CD4-positive, alpha-beta T cell (primary cell): ENCODE data around the gene KDM1B. TPM values are rescaled to one million over a fixed set of nuclear protein-coding genes. Genes with fewer than 3 reads are reported as not detected.

Experiments used
- ATAC-seq: fragments of 200-7000 bp; cut with Tn5 transposase; one replicate; pipeline ENCODE4 v1.10.0; 2022; ENCODE audit warnings: mild to moderate bottlenecking; ENCODE audit not compliant: poor library complexity
- CTCF ChIA-PET: fragments of 350-600 bp; sonication (Branson Sonifier 250); formaldehyde crosslinking; loops from one replicate; lab custom pipeline; 2021; ENCODE audit warnings: antibody characterized with exemption, inconsistent platforms; lab: Charles Lee
- POLR2A ChIA-PET: fragments of 350-600 bp; sonication (Branson Sonifier 250); formaldehyde crosslinking; loops from one replicate; lab custom pipeline; 2021; ENCODE audit warnings: antibody characterized with exemption, inconsistent platforms; lab: Charles Lee
- DNase-seq, 14 experiments: peaks; one replicate each; pipeline ENCODE4 v3.0.0-alpha.2; 2013 to 2020; ENCODE audit warnings: mixed read lengths in 2 of 14
- H3K27ac ChIP-seq, 2 donors: one replicate each; pipeline versions ENCODE4 v1.5.1 to v1.7.0; 2013; ENCODE audit warnings: low read length in 2 of 2, low read depth in 1 of 2, mild to moderate bottlenecking in 1 of 2
- H3K27me3 ChIP-seq, 2 experiments: 1 replicate in 1 of 2; 2 replicates in 1 of 2; pipeline versions ENCODE4 v1.6.1 to v1.7.0; 2013; ENCODE audit warnings: low read length in 2 of 2, control low read depth in 1 of 2, mild to moderate bottlenecking in 1 of 2, moderate library complexity in 1 of 2; ENCODE audit not compliant: insufficient read depth in 2 of 2, control insufficient read depth in 1 of 2
- H3K36me3 ChIP-seq: one replicate; pipeline ENCODE4 v1.6.1; 2013; ENCODE audit warnings: low read length, control low read depth; ENCODE audit not compliant: insufficient read depth
- H3K4me1 ChIP-seq: one replicate; pipeline ENCODE4 v1.6.1; 2013; ENCODE audit warnings: low read length, control low read depth; ENCODE audit not compliant: insufficient read depth
- H3K4me3 ChIP-seq: one replicate; pipeline ENCODE4 v1.5.1; 2013; ENCODE audit warnings: mild to moderate bottlenecking, low read length, moderate library complexity
- H3K9me3 ChIP-seq, 2 experiments: 1 replicate in 1 of 2; 2 replicates in 1 of 2; pipeline versions ENCODE4 v1.6.1 to v1.7.0; 2013; ENCODE audit warnings: low read length in 2 of 2, mild to moderate bottlenecking in 2 of 2, control low read depth in 1 of 2, moderate library complexity in 1 of 2; ENCODE audit not compliant: control insufficient read depth in 1 of 2, insufficient read depth in 1 of 2
- H3K27ac Mint-ChIP-seq: one replicate; pipeline ENCODE4 v1.8.0; 2020; ENCODE audit warnings: mixed read lengths
- H3K27me3 Mint-ChIP-seq: one replicate; pipeline ENCODE4 v1.8.0; 2021; ENCODE audit warnings: mixed read lengths
- H3K36me3 Mint-ChIP-seq: one replicate; pipeline ENCODE4 v1.8.0; 2021; ENCODE audit warnings: low read depth, mixed read lengths
- H3K4me1 Mint-ChIP-seq: one replicate; pipeline ENCODE4 v1.8.0; 2021; ENCODE audit warnings: low read depth, mixed read lengths
- H3K4me3 Mint-ChIP-seq: one replicate; pipeline ENCODE4 v1.8.0; 2020; ENCODE audit warnings: mild to moderate bottlenecking, mixed read lengths
- H3K9me3 Mint-ChIP-seq: one replicate; pipeline ENCODE4 v1.8.0; 2020; ENCODE audit warnings: mixed read lengths
- intact Hi-C, 2 experiments: fragments of 100-400 bp; cut with DNase I in 1 of 2; cut with micrococcal nuclease in 1 of 2; formaldehyde crosslinking; loops; one replicate each; pipeline versions ENCODE4 v1.15.1 to v1.9.0; 2023 to 2025; cut with DNase I, micrococcal nuclease
- total RNA-seq, 174 experiments: library from RNA in 2 of 174; stranded (reverse) in 2 of 174; gene quantifications; one replicate each; pipeline ENCODE4 v1.2.3 and lab custom pipeline; 2021 to 2026
- TF ChIP-seq, protein P1 (sequence below): fragments of 200-600 bp; IDR thresholded peaks from one replicate; pipeline ENCODE4 v1.8.0; 2022; ENCODE audit warnings: antibody characterized with exemption, mild to moderate bottlenecking

Gene KDM1B
- total RNA-seq, 2 experiments from 2014 or later: 4.4 to 6.0 TPM

DNA sequence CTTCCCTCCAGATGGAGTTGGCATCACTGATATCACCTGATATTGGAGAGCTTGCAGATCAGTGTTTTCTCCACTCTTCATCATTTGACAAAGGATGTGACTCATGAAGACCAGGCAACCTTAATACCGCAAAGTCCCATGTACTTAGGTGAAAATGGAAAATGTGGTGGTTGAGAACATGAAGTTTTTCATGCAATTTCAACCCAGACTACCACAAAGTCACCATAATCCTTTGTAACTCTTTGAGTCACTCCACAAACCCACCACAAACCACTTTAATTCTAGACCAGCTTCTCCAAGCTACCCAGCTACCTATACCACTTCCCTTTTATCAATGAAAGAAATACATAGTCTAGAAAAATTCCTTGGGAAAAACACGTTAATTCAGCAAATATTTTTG, 39.9 kb upstream of the KDM1B start:
- no peaks in the 10 kb centered on the region for H3K36me3 Mint-ChIP-seq
- ATAC-seq (no peak), DNase-seq (peak in 2 of 14 experiments; percentile 5 to 8)
- Histone ChIP-seq H3K4me1 (no peaks in the 10 kb centered on the region), H3K27ac (no peak overlapping the region), H3K4me3 (no peak overlapping the region), H3K9me3 (no peaks in the 10 kb centered on the region), H3K36me3 (no peaks in the 10 kb centered on the region), H3K27me3 (peaks cover 0 to 2% of the 10 kb centered on the region in 2 experiments)
- ChIA-PET POLR2A (interaction anchor here (0.6 kb wide), 1 partner anchor 46 kb away, joined by 3 read pairs; no protein-coding TSS in a partner anchor), CTCF (no interaction called here)
- H3K4me1 Mint-ChIP-seq: no peaks in the 10 kb centered on the region
- no peaks in the 10 kb centered on the region for H3K9me3 Mint-ChIP-seq
- no peak overlapping the region for H3K27ac Mint-ChIP-seq
- TF ChIP-seq, protein P1, sequence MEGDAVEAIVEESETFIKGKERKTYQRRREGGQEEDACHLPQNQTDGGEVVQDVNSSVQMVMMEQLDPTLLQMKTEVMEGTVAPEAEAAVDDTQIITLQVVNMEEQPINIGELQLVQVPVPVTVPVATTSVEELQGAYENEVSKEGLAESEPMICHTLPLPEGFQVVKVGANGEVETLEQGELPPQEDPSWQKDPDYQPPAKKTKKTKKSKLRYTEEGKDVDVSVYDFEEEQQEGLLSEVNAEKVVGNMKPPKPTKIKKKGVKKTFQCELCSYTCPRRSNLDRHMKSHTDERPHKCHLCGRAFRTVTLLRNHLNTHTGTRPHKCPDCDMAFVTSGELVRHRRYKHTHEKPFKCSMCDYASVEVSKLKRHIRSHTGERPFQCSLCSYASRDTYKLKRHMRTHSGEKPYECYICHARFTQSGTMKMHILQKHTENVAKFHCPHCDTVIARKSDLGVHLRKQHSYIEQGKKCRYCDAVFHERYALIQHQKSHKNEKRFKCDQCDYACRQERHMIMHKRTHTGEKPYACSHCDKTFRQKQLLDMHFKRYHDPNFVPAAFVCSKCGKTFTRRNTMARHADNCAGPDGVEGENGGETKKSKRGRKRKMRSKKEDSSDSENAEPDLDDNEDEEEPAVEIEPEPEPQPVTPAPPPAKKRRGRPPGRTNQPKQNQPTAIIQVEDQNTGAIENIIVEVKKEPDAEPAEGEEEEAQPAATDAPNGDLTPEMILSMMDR: no peak
- H3K4me3 Mint-ChIP-seq: no peak overlapping the region
- intact Hi-C loops: no loop called here
- H3K27me3 Mint-ChIP-seq: peaks cover 26% of the 10 kb centered on the region

DNA sequence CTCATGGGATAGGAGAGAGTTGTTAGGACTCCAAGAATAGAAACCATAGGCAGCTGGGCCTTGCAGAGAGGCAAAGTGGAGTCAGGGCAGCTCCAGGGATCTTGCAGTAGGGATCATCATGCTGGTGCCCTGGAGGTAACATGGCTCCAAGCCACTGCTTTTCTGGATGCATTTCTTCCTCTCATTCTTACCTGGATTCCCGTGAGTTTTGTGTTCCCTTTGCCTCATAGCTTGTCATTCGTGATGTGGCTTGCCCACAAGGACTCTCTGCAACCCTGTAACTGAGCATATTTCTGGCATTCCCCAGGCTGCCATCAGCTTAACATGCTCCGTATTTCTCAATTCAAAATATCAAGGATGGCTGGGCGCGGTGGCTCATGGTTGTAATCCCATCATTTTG, 38.1 kb upstream of the KDM1B start:
- CTCF ChIA-PET: no interaction called here
- Mint-ChIP-seq H3K36me3 (no peaks in the 10 kb centered on the region), H3K9me3 (no peaks in the 10 kb centered on the region), H3K27ac (no peak overlapping the region), H3K4me1 (peaks cover 5% of the 10 kb centered on the region), H3K4me3 (no peak overlapping the region), H3K27me3 (peaks cover 34% of the 10 kb centered on the region)
- Histone ChIP-seq H3K27ac (no peak overlapping the region), H3K4me3 (no peak overlapping the region), H3K9me3 (peaks cover 0 to 7% of the 10 kb centered on the region in 2 experiments), H3K27me3 (no peaks in the 10 kb centered on the region), H3K4me1 (peaks cover 6% of the 10 kb centered on the region), H3K36me3 (no peaks in the 10 kb centered on the region)
- intact Hi-C loops: no loop called here
- DNase-seq (no peak), ATAC-seq (no peak)
- TF ChIP-seq, protein P1: no peak
- POLR2A ChIA-PET: no interaction called here

DNA sequence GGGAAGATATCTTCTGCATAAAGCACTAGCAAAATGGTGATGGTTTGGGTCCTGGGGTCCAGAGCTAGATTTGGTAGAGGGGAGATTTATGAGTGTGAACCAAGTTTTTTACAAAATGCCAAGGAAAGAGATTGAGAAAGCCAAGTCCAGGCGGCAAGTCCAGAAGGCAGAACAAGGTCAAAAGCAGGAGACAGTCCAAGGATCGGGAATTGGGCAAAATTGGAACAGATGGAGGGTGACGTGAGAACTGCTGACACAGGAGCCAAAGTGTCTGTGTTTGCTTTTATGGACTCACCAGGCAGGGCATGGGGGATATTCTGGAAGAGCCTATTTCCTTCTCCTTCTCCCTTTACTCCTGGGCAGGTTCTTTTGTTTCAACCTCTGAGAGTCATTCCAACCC, 36.9 kb upstream of the KDM1B start:
- Mint-ChIP-seq H3K4me3 (no peak overlapping the region), H3K27ac (no peak overlapping the region), H3K4me1 (peaks cover 13% of the 10 kb centered on the region), H3K36me3 (peaks cover 4% of the 10 kb centered on the region), H3K27me3 (peaks cover 39% of the 10 kb centered on the region), H3K9me3 (no peaks in the 10 kb centered on the region)
- TF ChIP-seq, protein P1: no peak
- peaks cover 0 to 9% of the 10 kb centered on the region in 2 experiments for H3K9me3 ChIP-seq
- intact Hi-C loops: no loop called here
- ATAC-seq (no peak), DNase-seq (no peak)
- H3K4me3 ChIP-seq: no peak overlapping the region
- POLR2A ChIA-PET: no interaction called here
- H3K27me3 ChIP-seq: no peaks in the 10 kb centered on the region
- no peaks in the 10 kb centered on the region for H3K36me3 ChIP-seq
- no peak overlapping the region for H3K27ac ChIP-seq
- H3K4me1 ChIP-seq: peaks cover 13% of the 10 kb centered on the region
- CTCF ChIA-PET: interaction anchor here (0.6 kb wide), 1 partner anchor 43 kb away, joined by 3 read pairs; no protein-coding TSS in a partner anchor
